Spinal cord (tissue), 10 donors: ENCODE results near the gene FXYD2. TPM values are rescaled to one million over a fixed set of nuclear protein-coding genes. Genes with fewer than 3 reads are reported as not detected.

Experiments used
- DNase-seq, 6 donors: peaks; one replicate each; pipeline versions ENCODE4 v3.0.0 to v3.0.0-alpha.2; 2013 to 2015; ENCODE audit warnings: low spot score in 6 of 6, low read depth in 4 of 6
- H3K27ac ChIP-seq: one replicate; pipeline ENCODE4 v1.5.1; 2013; ENCODE audit warnings: low read depth, low read length, control low read depth
- H3K27me3 ChIP-seq: one replicate; pipeline ENCODE4 v1.6.1; 2013; ENCODE audit warnings: low read length; ENCODE audit not compliant: control insufficient read depth, insufficient read depth
- H3K36me3 ChIP-seq: one replicate; pipeline ENCODE4 v1.6.1; 2013; ENCODE audit warnings: low read length; ENCODE audit not compliant: control insufficient read depth, insufficient read depth
- H3K4me1 ChIP-seq: one replicate; pipeline ENCODE4 v1.6.1; 2013; ENCODE audit warnings: low read length; ENCODE audit not compliant: control insufficient read depth, insufficient read depth
- H3K4me3 ChIP-seq: one replicate; pipeline ENCODE4 v1.5.1; 2013; ENCODE audit warnings: low read depth, low read length, control low read depth
- H3K9me3 ChIP-seq: one replicate; pipeline ENCODE4 v1.6.1; 2013; ENCODE audit warnings: low read length; ENCODE audit not compliant: control insufficient read depth, insufficient read depth
- WGBS: methylation state at CpG from one replicate; pipeline ENCODE4 v1.1.5; 2013; ENCODE audit warnings: missing lambda C conversion rate; ENCODE audit not compliant: insufficient coverage; 5-methylcytosine and 5-hydroxymethylcytosine counted together
- polyA plus RNA-seq, 2 donors: library from polyadenylated mRNA; unstranded; fragments of 120-200 nt; gene quantifications; one replicate each; pipeline ENCODE4 v1.2.1, GENCODE V29; 2013; ENCODE audit not compliant: insufficient read length in 2 of 2
- total RNA-seq, 2 donors: library from RNA; depleted of rRNA in 1 of 2; stranded (reverse); fragments of 120-200 nt in 1 of 2; fragments of >200 nt in 1 of 2; gene quantifications; one replicate each; pipeline versions ENCODE4 v1.2.3 to v1.2.4, GENCODE V29; 2013 to 2014
- donor health status: healthy.

Gene FXYD2
- total and polyA plus RNA-seq, 4 donors, result 1.3 to 5.0 (median 3.2) TPM

- Histone ChIP-seq H3K4me3 (no peak overlapping the region), H3K4me1 (peaks cover 12% of the 10 kb centered on the region), H3K27ac (no peak overlapping the region), H3K36me3 (peaks cover 2% of the 10 kb centered on the region), H3K27me3 (peaks cover 5% of the 10 kb centered on the region), H3K9me3 (no peaks in the 10 kb centered on the region)
- DNase-seq, result no peak
- 95% methylated on average over 3 of the region's 5 CpGs for WGBS
Observed at GRCh38 chr11:117806846-117807245, 17.7 kb downstream of the FXYD2 start.

- Histone ChIP-seq H3K36me3 (peaks cover 2% of the 10 kb centered on the region), H3K27ac (no peak overlapping the region), H3K4me1 (peaks cover 12% of the 10 kb centered on the region), H3K27me3 (peaks cover 5% of the 10 kb centered on the region), H3K4me3 (no peak overlapping the region), H3K9me3 (no peaks in the 10 kb centered on the region)
- DNase-seq, result no peak
- WGBS, result no CpG with 5 or more reads among the region's 1 CpG
Observed at GRCh38 chr11:117805045-117805444, 19.5 kb downstream of the FXYD2 start.

- Histone ChIP-seq H3K4me3 (no peak overlapping the region), H3K27me3 (peaks cover 3% of the 10 kb centered on the region), H3K4me1 (peaks cover 5% of the 10 kb centered on the region), H3K27ac (no peak overlapping the region), H3K36me3 (peaks cover 2% of the 10 kb centered on the region), H3K9me3 (no peaks in the 10 kb centered on the region)
- 95% methylated on average over 8 of the region's 8 CpGs for WGBS
- DNase-seq, result no peak
Observed at GRCh38 chr11:117803896-117804295, 20.6 kb downstream of the FXYD2 start.

GRCh38 chr11:117799634-117800033 lies 24.9 kb downstream of the FXYD2 start:
- H3K4me3 ChIP-seq, result no peak overlapping the region
- 48% methylated on average over 5 of the region's 5 CpGs for WGBS
- no peak overlapping the region for H3K27ac ChIP-seq
- peak in 1 of 6 donors; percentile 49 for DNase-seq
- H3K36me3 ChIP-seq, result no peaks in the 10 kb centered on the region
- H3K9me3 ChIP-seq, result no peaks in the 10 kb centered on the region
- H3K4me1 ChIP-seq, result peaks cover 21% of the 10 kb centered on the region
- H3K27me3 ChIP-seq, result peaks cover 29% of the 10 kb centered on the region

- peak within 1 kb of the TSS; percentile 52 for H3K27ac ChIP-seq
- H3K9me3 ChIP-seq, result no peaks in the 10 kb centered on the region
- DNase-seq, result peak in 2 of 6 donors; percentile 79 to 80
- H3K4me1 ChIP-seq, result peaks cover 42% of the 10 kb centered on the region
- H3K4me3 ChIP-seq, result peak within 1 kb of the TSS; percentile 52
- H3K36me3 ChIP-seq, result no peaks in the 10 kb centered on the region
- peaks cover 49% of the 10 kb centered on the region for H3K27me3 ChIP-seq
- WGBS, result under 1% methylated on average over 66 of the region's 66 CpGs
Observed at GRCh38 chr11:117796872-117797529, 27.5 kb downstream of the FXYD2 start, which contains the start of gene DSCAML1. TSS of gene DSCAML1 (minus strand) at chr11:117797216. CDS start at chr11:117797079, 137 bp downstream.

- no peak overlapping the region for H3K27ac ChIP-seq
- H3K9me3 ChIP-seq, result no peaks in the 10 kb centered on the region
- peaks cover 44% of the 10 kb centered on the region for H3K4me1 ChIP-seq
- peak overlapping the region; percentile 52 for H3K4me3 ChIP-seq
- peaks cover 49% of the 10 kb centered on the region for H3K27me3 ChIP-seq
- under 1% methylated on average over 35 of the region's 35 CpGs for WGBS
- H3K36me3 ChIP-seq, result no peaks in the 10 kb centered on the region
- DNase-seq, result no peak
Observed at GRCh38 chr11:117796456-117796871, 28.1 kb downstream of the FXYD2 start.

- WGBS, result 2% methylated on average over 53 of the region's 53 CpGs
- Histone ChIP-seq H3K27ac (peak overlapping the region; percentile 52), H3K4me1 (peaks cover 47% of the 10 kb centered on the region), H3K36me3 (no peaks in the 10 kb centered on the region), H3K4me3 (peak overlapping the region; percentile 52), H3K27me3 (peaks cover 49% of the 10 kb centered on the region), H3K9me3 (no peaks in the 10 kb centered on the region)
- no peak for DNase-seq
Observed at GRCh38 chr11:117795638-117796455, 28.7 kb downstream of the FXYD2 start.

- 32% methylated on average over 20 of the region's 29 CpGs for WGBS
- no peaks in the 10 kb centered on the region for H3K36me3 ChIP-seq
- H3K27me3 ChIP-seq, result peaks cover 49% of the 10 kb centered on the region
- peak in 2 of 6 donors; percentile 49 to 52 for DNase-seq
- no peaks in the 10 kb centered on the region for H3K9me3 ChIP-seq
- peak overlapping the region; percentile 52 for H3K27ac ChIP-seq
- H3K4me1 ChIP-seq, result peaks cover 47% of the 10 kb centered on the region
- H3K4me3 ChIP-seq, result peak overlapping the region; percentile 52
Observed at GRCh38 chr11:117794772-117795629, 29.5 kb downstream of the FXYD2 start.

- Histone ChIP-seq H3K9me3 (no peaks in the 10 kb centered on the region), H3K27me3 (peaks cover 49% of the 10 kb centered on the region), H3K4me1 (peaks cover 54% of the 10 kb centered on the region), H3K27ac (no peak overlapping the region), H3K4me3 (peak overlapping the region; percentile 52), H3K36me3 (no peaks in the 10 kb centered on the region)
- WGBS, result 17% methylated on average over 6 of the region's 10 CpGs
- peak in 2 of 6 donors; percentile 60 to 82 for DNase-seq
Observed at GRCh38 chr11:117794135-117794534, 30.4 kb downstream of the FXYD2 start.
